Measurements from ENCODE around the gene CGNL1. TPM values are rescaled to one million over a fixed set of nuclear protein-coding genes. Genes with fewer than 3 reads are reported as not detected.
A peak's percentile ranks its signal among the peaks of the same experiment; 100 is the strongest.

Gene CGNL1
- total and polyA plus RNA-seq, 8 donors: 7.3 to 35.8 (median 24.2) TPM

DNA sequence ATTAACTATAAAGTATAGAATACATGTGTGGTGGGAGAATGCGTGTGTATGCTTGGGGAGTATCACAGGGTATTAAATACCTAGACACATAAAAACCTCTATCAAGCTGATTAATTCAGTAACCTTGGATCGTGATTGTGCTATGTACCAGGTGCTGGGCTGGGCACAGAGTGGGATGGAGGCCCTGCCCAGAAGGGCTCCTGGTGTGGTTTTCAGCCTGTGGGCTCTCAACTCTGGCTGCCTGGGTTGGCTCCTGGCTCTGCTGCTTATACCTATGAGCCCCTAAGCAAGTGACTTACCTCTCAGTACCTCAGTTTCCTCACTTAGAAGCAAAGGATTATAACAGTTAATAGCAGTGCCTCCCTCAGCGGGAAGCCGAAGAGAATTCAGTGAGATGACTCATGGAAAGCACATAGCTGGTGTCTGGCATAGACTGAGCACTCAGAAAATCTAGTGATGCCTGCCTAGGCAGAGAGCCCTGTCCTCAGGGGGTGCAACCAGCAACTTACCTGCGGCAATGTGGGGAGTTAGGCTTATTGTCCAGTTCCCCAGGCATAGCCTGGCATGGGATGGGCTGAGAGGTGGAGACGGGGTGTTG, 124.8 kb downstream of the CGNL1 start:
- ATAC-seq: no peak
- peak overlapping the region; percentile 23 to 62 (median 46) for H3K27ac ChIP-seq
- no peak for TF ChIP-seq CTCF (IDR thresholded peaks at IDR 0.05)
- no peaks in the 10 kb centered on the region for H3K9me3 ChIP-seq
- no peak for DNase-seq
- H3K4me3 ChIP-seq: no peak overlapping the region
- 51 to 56% methylated on average over 5 to 6 of the region's 6 CpGs for WGBS, 2 donors
- peaks cover 65 to 80% (median 78%) of the 10 kb centered on the region in 3 donors for H3K4me1 ChIP-seq
- H3K27me3 ChIP-seq: no peaks in the 10 kb centered on the region
- intact Hi-C loops (cut with DNase I): no loop called here
- no peaks in the 10 kb centered on the region for H3K36me3 ChIP-seq
- no peak for FAIRE-seq

DNA sequence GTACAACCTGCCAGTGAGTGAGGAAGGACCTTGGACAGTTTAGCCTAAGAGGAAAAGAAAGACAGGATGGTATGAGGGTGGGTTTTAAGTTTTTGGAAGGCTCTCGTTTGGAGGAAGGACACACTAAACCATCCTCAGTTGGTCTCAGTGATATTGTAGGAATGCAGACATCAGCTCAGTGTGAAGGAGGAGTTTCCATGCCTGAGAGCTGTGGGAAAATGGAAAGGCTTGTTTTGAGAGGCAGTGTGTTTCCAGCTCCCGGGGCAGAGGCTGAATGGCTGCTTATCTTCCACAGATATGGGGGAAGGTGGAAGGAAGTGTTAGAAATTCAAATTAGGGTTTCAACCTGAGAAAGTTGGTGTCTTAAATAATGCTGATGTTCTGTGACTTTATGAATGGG, 125.8 kb downstream of the CGNL1 start:
- 6 to 11% methylated on average over 2 of the region's 2 CpGs for WGBS, 2 donors
- Histone ChIP-seq H3K36me3 (no peaks in the 10 kb centered on the region), H3K27me3 (no peaks in the 10 kb centered on the region), H3K27ac (peak overlapping the region in 3 of 4 donors; percentile 33 to 62 (median 59)), H3K4me1 (peaks cover 66 to 80% (median 78%) of the 10 kb centered on the region in 3 donors), H3K9me3 (no peaks in the 10 kb centered on the region), H3K4me3 (no peak overlapping the region)
- no peak for ATAC-seq
- no peak for TF ChIP-seq CTCF (IDR thresholded peaks at IDR 0.05)
- no peak for DNase-seq
- intact Hi-C loops (cut with DNase I): no loop called here
- FAIRE-seq: no peak

DNA sequence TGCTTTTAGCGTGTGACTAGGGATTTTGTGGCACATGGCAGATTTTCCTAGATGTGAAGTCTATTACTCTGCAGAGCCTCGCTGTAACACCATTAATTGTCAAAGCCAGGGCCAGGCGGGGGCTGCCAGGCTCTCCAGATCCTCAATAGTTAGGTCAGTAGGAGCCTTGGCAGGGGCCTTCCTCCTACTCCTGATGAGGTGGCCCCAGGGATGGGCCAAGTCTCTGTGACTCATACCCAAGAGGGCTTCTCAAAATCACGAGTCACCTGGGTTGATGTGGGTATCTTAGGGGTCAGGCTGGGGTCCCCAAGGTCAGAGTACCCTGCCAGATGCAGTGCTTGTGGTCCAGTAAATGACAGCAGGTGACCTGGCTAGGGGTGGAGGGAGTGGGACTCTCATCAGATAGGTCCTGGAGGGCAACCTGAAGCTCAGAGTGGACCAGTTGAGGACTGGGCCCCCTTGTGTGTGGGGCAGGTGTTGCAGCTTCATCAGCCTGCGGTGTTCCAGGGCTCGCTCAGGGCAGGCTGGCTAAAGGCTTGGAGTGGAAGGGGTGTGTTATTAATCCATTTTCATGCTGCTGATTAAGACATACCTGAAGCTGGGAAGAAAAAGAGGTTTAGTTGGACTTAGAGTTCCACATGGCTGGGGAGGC, 126.9 kb downstream of the CGNL1 start:
- peak in 1 of 4 donors; percentile 17 for TF ChIP-seq CTCF (IDR thresholded peaks at IDR 0.05)
- ATAC-seq: no peak
- H3K4me1 ChIP-seq: peaks cover 65 to 81% (median 79%) of the 10 kb centered on the region in 3 donors
- H3K9me3 ChIP-seq: no peaks in the 10 kb centered on the region
- intact Hi-C loops (cut with DNase I): no loop called here
- no peak overlapping the region for H3K4me3 ChIP-seq
- H3K27me3 ChIP-seq: no peaks in the 10 kb centered on the region
- H3K36me3 ChIP-seq: no peaks in the 10 kb centered on the region
- H3K27ac ChIP-seq: peak overlapping the region in 2 of 4 donors; percentile 89 to 96
- DNase-seq: peak in 1 of 6 donors; percentile 37
- 91 to 94% methylated on average over 6 of the region's 6 CpGs for WGBS, 2 donors
- FAIRE-seq: no peak

DNA sequence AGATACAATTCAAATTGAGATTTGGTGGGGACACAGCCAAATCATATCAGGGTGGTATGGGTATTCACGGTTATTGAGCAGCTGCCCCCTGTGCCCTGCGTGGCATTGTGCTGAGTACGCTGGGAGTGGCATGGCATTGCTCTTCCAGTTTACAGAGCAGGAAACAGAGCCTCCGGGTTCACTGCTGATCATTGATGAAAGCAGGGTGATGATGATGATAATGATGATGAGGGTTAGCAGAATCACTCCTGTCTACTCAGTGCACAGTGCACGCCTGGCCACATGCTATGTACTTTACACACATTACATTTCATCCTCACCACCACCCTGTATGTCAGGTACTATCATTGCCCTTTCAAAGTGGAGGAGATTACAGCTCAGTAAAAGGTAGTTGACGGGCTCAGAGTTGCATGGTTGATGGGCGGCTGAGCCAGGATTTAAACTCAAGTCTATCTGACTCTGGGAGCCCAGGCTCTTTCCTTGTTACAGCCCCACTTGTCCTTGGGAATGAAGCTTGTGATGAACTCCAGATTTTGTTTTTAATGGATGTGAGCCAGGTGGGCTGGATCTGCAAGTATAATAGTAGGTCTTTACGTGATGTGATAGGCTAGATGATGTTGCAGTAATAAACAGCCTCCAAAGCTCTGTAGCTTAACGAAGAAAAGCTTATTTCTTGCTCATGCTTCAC, 127.8 kb downstream of the CGNL1 start:
- ATAC-seq (peak in 1 of 4 donors; percentile 1), FAIRE-seq (no peak), DNase-seq (no peak)
- WGBS, 2 donors: 52 to 57% methylated on average over 9 of the region's 9 CpGs
- no peak overlapping the region for H3K4me3 ChIP-seq
- H3K4me1 ChIP-seq: peaks cover 65 to 87% (median 85%) of the 10 kb centered on the region in 3 donors
- no peak for TF ChIP-seq CTCF (IDR thresholded peaks at IDR 0.05)
- intact Hi-C loops (cut with DNase I): no loop called here
- peak overlapping the region in 3 of 4 donors; percentile 73 to 96 (median 89) for H3K27ac ChIP-seq
- no peaks in the 10 kb centered on the region for H3K36me3 ChIP-seq
- H3K9me3 ChIP-seq: no peaks in the 10 kb centered on the region
- no peaks in the 10 kb centered on the region for H3K27me3 ChIP-seq
